G401 (cell line): ENCODE data around the gene ZSCAN31. TPM values are rescaled to one million over a fixed set of nuclear protein-coding genes. Genes with fewer than 3 reads are reported as not detected.
A peak's percentile ranks its signal among the peaks of the same experiment; 100 is the strongest.
"Not testable (repeated sequence)": the region's sequence is repeated elsewhere in the genome, so short reads cannot be mapped to it uniquely, and the experiment has no call there.

Experiments used
- DNase-seq: peaks from one replicate; pipeline ENCODE4 v3.0.0-alpha.2; 2015; ENCODE audit warnings: low spot score
- in situ Hi-C: cut with HindIII; loops from 2 replicates; pipeline ENCODE4 v1.10.0; 2016; ENCODE audit warnings: low sequenced_read_pairs, mixed read lengths
- total RNA-seq: library from RNA; depleted of rRNA; stranded (reverse); fragments of >200 nt; shearing (Covaris generic); gene quantifications from 2 replicates; pipeline ENCODE4 v1.2.3, GENCODE V29; 2014

ZSCAN31 gene
- total RNA-seq, 1 experiment from 2014 or later: 10.6 TPM

DNA sequence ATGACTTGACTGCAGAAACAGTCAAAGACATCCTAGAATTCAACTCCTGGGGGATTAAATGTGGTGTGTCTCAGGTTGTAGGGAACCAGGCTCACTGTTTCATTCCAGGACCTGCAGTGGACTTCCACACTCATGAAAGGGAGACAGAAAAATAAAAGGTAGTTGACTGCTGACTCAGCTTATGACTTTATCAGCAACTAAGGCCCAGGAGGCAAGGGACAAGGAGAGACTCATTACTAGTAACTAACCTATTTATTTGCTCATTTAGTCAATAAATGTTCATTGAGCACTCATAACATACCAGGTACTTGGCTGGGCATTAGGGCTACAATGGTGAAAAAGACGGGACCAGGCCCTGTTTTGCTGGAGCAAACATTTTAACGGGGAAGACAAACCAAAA lies 2.9 kb downstream of the ZSCAN31 start:
- no peak for DNase-seq
- in situ Hi-C loops: no loop called here

DNA sequence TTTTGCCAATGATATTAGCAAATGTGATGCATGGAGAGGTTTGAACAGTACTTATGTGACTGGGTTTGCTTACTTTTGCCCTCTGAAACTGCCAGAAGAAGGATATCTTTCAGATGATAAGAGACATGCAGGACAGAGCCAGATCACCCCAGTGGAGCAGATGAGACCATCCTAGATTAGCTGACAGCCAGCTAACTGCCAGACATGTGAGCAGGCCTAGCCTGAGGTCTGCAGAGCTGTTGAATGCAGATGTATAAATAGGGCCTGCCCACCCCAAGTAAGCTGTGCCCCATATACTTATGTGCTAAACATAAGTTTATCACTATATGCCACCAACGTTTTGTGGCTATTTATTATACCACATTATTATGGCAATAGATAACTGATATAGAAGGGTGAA lies 5.9 kb downstream of the ZSCAN31 start:
- in situ Hi-C loops: no loop called here
- no peak for DNase-seq

DNA sequence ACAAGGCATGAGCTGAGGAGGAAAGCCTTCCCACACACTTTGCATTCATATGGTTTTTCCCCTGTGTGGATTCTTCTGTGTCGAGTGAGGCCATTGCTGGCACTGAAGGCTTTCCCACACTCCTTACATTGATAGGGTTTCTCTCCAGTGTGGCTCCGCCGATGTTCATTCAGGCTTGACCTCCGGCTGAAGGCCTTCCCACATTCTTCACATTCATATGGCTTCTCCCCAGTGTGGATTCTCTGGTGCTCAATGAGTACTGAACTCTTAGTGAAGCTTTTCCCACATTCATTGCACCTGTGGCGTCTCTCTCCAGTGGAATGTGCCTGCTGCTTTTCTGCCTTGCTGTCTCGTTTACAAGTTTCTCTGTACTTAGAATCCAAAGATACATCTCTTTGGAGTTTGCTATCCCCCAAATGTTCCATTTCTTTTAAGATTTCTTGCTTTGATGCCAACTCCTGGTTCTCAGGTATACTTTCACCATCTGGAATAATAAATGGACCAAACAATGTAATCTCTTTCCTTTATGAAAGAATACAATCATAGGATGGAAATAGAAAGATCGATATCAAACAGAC lies 9.5 kb downstream of the ZSCAN31 start:
- in situ Hi-C loops: no loop called here
- DNase-seq: no peak

DNA sequence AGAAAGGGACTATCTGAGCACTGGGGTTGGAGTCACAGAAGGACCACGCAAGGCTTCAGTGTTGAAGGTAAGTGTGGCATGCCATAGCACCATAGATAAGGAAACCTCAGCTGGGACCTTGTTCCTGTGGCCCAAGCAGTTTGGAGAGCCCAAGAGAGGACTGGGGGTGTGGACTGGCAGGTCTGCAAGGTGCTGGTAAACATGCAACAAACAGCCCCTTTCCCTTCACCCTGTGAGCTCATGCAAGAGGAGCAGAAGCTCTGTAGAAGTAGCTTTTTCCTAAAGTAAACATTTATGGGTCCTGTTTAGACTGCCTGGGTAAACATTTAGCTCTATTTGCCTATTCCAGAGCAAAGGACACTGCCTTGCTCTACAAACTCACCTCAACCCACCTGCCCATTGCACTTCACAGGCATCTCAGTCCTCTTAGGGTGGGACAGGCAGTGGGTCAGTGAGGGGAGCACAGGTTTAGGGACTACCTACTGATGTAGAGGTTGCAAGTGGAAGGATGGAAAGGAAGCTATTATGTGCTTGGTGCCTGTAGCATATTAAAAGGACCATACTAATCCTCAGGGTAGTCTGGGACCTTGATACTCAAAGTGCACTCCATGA lies 12.0 kb downstream of the ZSCAN31 start:
- DNase-seq: no peak
- in situ Hi-C loops: no loop called here

DNA sequence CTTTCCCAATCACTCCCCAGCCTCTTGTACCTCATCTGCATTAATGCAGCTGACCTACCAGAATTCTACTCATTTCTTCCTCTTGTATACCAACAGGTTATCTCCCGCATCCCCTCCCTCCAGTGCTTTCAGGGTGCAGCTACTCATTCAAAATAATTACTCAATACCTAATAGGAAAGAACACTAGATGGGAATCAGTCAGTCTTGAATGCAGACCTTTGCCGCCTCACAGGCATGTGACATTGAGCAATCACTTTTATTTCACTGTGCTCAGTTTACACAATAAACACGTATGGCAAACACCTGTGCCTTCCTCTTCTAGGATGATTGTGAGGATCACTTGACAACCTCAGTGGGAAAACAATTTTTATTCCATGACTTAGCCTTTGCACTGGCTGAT lies 13.3 kb downstream of the ZSCAN31 start:
- DNase-seq: no peak
- in situ Hi-C loops: no loop called here

DNA sequence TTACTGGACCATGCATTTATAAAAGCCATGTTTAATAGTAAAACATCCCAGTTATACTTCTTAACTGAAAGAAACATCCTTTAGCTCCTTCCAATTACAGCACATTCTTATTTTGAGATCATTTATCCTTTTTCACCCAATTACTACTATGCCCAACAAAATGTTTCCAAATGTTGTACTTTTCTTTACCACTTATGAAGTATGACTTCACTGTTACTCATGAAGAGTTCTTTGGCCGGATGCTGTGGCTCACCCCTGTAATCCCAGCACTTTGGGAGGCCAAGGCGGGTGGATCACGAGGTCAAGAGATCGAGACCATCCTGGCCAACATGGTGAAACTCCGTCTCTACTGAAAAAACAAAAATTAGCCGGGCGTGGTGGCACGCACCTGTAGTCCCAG lies 18.1 kb downstream of the ZSCAN31 start:
- in situ Hi-C loops, DNase-seq: not testable (repeated sequence)

DNA sequence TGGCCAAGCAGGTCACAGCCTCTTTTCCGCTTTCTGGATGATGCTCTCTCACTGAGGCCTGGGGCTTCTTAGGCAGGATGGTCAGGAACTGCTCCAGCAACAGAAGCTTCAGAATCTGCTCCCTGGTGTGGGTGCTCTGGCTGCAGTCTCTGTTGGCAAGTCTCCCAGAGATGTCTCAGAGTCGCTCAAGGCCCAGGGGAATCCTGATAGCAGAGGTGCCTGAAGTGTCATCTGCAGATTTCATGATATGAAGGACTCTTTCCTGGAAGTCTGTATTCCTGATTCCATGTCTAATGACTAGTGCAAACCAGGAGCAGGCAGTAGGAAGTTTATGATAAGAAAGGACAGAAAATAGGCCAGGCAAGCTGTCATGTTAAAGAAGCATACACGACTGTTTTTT lies 20.3 kb downstream of the ZSCAN31 start:
- in situ Hi-C loops: no loop called here
- no peak for DNase-seq

DNA sequence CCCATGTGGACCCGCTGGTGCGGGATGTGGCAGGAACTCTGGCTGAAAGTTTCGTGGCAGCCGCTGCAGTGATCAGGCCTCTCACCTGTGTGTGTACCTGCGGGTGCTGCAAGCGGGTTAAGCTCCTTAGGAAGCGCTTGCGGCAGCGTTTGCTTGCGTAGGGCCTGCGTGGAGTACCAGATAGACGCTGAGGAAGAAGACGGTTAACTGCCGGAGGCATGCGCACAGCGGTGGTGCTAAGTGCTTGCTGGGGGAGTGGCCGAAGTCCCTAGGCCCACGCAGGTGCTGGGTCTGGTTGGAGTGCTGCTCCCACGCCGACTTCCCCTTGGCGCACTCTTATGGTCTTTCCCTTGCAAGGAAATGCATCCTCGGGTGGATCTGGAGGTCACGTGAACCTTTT lies 23.0 kb downstream of the ZSCAN31 start:
- no peak for DNase-seq

DNA sequence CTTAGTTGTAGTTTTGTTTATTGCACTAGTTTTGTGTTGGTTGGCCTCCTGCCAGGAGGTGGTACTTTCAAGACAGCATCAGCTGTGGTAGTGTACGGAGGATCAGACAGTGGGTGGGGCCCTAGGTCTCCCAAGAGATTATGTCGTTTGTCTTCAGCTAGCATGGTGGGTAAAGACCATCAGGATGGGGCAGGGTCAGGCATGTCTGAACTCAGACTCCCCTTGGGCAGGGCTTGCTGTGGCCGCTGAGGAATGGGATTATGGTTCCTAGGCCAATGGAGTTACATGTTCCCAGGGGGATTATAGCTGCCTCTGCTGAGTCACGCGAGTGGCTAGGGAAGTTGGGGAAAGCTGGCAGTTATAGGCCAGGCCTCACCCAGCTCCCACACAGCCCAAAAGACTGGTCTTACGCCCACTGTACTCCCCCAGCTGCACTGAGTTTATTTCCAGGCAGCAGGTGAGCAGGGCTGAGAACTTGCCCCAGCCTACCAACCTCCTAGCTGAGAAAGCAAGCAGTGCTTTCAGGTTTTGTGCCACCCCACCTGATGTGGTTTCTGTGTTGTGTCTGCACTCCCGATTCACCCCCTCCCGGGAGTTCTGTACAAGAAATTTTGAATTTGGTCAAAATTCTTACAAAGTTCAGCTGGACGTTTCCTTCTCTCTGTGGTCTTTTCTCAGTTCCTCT lies 24.7 kb downstream of the ZSCAN31 start:
- in situ Hi-C loops: no loop called here
- no peak for DNase-seq

More for the DNA sequence above, 23.0 kb downstream of the ZSCAN31 start:
- in situ Hi-C loops: no loop called here

DNA sequence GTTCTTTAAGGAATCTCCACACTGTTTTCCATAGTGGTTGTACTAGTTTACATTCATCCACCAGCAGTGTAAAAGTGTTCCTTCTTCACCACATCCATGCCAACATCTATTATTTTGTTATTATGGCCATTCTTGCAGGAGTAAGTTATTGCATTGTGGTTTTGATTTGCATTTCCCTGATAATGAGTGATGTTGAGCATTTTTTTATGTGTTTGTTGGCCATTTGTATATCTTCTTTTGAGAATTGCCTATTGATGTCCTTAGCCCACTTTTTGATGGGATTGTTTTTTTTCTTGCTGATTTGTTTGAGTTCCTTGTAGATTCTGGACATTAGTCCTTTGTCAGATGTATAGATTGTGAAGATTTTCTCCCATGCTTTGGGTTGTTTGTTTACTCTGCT lies 29.6 kb downstream of the ZSCAN31 start:
- in situ Hi-C loops, DNase-seq: not testable (repeated sequence)

DNA sequence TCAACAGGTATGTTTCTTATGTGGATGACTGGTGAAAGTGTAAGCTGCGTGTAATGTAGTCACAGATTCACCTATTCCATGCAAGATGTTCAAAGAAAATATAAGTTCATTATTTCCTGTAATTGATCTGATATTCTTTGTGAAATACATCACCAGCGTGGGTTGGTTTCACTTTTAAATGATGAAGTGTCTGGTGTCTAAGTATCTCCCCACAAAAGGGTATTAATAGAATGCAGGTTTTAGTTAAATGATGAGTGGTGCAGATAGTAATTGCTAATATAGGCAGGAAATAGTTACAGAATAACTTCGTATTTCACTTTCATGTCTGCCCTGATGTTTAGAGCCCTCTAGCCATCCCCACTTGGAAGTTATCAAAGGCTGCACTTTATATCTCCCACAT lies 32.4 kb downstream of the ZSCAN31 start:
- in situ Hi-C loops: no loop called here

DNA sequence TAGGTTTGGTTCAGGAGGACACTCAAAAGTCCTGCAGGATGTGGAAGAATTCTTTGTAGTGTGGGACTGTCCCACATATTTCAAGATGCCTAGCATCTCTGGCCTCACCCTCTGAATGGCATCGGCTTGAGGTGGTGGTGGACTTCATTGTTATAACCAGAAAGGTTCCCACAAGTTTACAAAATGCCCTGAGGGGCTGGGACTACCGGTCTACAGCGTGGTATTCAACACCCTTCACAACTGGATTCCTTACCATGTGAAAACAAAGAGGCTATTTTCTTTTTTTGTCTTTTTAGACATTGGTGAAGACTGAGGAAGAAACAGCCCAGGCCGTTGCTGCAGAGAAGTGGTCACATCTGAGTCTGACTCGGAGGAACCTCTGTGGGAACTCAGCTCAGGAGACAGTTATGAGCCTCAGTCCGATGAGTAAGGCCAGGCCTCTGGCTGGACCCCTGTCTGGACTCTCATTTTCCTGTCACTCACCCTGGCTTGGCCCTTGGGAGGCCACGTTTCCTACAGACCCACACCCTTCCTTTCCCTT lies 39.4 kb downstream of the ZSCAN31 start:
- DNase-seq: no peak
- in situ Hi-C loops: no loop called here

More for the DNA sequence above, 32.4 kb downstream of the ZSCAN31 start:
- no peak for DNase-seq

DNA sequence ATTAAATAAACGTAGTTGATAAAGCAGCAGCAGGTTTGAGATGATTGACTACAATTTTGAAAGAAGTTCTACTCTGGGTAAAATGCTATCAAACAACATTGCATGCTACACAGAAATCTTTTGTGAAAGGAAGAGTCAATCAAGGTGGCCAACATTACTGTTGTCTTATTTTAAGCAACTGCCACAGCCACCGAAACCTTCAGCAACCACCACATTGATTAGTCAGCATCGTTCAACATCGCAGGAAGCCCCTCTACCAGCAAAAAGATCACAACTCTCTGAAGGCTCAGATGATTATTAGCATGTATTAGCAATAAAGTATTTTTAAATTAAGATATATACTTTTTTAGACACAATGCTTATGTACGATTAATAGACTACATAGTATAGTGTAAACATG lies 40.6 kb downstream of the ZSCAN31 start:
- in situ Hi-C loops: no loop called here
- no peak for DNase-seq

DNA sequence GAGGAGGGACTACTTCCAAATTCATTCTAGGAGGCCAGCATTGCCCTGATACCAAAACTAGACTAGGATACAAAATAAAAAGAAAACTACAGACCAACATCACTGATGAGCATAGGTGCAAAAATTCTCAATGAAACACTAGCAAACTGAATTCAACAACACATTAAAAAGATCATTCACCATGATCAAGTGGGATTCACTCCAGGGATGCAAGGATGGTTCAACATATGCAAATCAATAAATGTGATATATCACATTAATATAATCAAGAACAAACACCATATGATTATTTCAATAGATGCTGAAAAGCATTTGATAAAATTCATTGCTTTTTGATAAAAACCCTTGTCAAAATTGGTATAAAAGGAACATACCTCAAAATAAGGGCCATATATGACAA lies 44.4 kb downstream of the ZSCAN31 start:
- in situ Hi-C loops: no loop called here
- DNase-seq: no peak

DNA sequence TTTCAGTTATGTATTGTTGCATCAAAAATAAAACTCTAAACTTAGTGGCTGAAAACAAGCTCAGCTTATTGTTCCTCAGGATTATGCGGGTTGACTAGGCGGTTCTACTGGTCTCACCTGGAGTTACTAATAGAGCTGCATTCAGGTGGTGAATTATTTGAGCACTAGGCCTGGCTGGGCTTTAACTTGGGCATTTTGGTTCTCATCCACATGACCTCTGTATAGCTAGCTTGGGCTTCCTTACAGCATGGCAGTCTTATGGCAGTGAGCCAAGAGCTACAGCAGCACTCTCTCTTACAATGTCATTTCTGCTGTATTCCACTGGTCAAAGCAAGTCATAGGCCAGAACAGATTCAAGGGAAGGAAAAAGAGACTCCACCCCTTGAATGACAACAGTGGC lies 53.0 kb downstream of the ZSCAN31 start:
- no peak for DNase-seq
- in situ Hi-C loops: no loop called here

DNA sequence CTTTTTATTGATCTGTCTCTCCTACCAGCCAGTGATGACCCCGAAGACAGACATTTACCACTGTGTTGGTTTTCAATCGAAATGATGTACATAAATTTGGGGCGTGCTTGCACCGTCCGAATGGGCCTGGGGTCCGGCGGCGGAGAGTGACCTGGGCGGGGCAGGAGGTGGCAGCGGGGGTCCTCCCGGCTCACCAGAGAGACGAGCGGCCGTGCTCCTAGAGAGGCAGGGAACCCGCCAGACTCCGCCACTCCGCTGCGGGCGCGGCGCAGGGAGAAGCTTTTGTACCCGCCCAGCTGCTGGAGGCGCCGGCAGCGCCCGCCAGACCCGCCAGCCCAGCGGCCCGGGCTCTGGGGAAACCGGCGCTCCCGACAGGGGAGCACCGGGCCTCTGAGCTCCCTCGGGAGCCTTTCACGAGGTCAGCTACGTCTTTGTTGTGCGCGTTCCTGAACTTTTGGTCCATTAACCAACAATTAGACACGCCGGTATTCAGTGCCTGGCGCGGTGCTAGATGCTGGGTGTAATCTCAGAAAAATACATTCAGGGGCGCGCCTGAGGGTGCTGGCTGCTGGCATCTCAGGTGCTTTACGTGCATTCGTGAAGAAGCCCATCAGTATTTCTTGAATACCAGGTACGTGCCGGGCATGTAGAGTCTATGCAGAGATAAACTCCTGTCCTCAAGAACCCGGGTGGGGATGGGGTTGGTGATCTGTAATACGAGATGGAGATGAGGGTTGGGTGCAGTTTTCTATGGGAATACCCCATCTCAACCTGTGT lies 54.5 kb downstream of the ZSCAN31 start, which contains the start of gene PGBD1:
TSS of gene PGBD1 (plus strand) at position 285 of the 777 bp plus-strand sequence. CDS start 2,242 bp downstream, outside the sequence.
- peak; percentile 82 for DNase-seq
- in situ Hi-C loops: no loop called here

DNA sequence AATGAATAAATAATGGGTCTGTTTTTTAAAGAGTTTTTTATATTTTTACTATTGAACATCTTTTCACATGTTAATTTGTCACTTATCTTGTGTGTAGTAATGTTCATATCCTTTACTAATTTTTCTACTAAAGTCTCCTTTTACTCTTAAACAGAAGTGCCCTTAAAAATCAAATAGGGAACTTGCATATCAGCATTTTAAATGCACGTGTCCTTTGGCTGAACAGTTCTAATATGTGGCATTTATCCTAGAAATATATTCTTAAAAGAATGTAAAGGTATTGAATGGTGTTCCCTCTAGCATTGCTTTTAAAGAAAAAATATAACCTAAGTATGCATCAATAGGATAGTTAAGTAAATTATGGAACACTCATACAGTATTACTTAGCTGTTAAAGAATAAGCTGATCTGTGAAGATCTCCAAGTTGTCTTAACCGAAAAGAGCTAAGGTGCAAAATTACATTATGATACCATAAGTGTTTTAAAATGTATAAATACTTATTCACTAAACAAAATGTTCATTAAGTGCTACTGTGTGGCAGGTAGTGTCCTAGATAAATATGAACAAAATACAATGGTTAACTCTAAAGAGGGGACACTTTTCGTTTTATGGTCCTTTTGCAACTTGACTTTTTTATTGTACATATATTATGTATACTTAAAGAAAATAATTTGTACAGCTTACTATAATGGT lies 55.2 kb downstream of the ZSCAN31 start:
- in situ Hi-C loops: no loop called here
- DNase-seq: no peak

DNA sequence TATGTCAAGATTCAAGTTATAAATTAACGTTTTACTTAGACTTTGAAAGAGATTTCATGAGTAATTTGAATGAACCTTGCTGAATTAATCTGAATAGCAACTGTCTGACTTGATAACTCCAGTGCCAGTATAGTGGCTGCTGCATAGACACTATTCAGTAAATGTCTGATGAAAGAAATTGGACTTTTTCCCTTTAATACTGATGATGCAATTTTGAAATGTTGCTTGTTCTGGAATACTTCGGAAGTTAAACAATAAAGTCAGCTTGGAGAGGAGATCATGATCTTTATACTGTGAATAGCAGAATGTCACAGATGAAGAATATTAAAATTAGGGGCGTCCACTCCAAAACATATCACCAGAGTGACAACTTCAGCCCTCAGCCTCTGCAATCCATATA lies 58.2 kb downstream of the ZSCAN31 start:
- in situ Hi-C loops: no loop called here
- DNase-seq: no peak

DNA sequence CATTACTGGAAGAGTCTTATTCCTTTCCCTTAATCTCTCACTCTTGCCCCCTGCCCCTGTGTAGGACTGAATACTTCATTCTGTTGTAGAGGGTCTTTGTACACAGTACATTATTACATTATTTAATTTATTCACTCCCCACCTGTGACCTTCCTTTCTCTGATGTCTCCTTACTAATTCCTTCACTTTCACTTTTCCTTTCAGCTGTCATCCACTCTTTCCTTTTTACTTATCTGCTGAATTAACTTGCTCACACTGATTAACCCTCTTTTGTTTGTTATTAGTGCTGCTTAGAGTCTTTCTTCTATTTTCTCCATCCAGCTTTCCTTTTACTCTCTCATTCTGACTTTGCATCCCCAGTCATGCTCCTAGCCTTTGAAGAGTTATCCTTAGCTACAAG lies 61.1 kb downstream of the ZSCAN31 start:
- no peak for DNase-seq
- in situ Hi-C loops: no loop called here
